Gastroesophageal sphincter (tissue), 4 donors: Measurements from ENCODE around the gene GPR55. TPM values are rescaled to one million over a fixed set of nuclear protein-coding genes. Genes with fewer than 3 reads are reported as not detected.
"Not testable (repeated sequence)": the region's sequence is repeated elsewhere in the genome, so short reads cannot be mapped to it uniquely, and the experiment has no call there.

Source experiments
- ATAC-seq: fragments of 150-250 bp; one replicate; pipeline ENCODE4 v1.9.1; 2016; ENCODE audit warnings: mild to moderate bottlenecking, moderate library complexity
- H3K27ac ChIP-seq, 4 donors: fragments of 200-600 bp; sonication (generic) in 3 of 4; 1 replicate in 3 of 4; 2 replicates in 1 of 4; pipeline ENCODE4 v1.5.1; 2016 to 2019
- H3K27me3 ChIP-seq: fragments of 200-600 bp; sonication (generic); one replicate; pipeline ENCODE4 v1.5.1; 2019
- H3K36me3 ChIP-seq, 2 donors: fragments of 200-600 bp; sonication (generic); one replicate each; pipeline ENCODE4 v1.5.1; 2019; ENCODE audit warnings: control low read depth in 1 of 2
- H3K4me1 ChIP-seq, 3 donors: fragments of 200-600 bp; sonication (generic); 1 replicate in 2 of 3; 2 replicates in 1 of 3; pipeline ENCODE4 v1.5.1; 2016 to 2019; ENCODE audit warnings: control low read depth in 2 of 3
- H3K4me3 ChIP-seq, 2 donors: fragments of 200-600 bp; sonication (generic); one replicate each; pipeline ENCODE4 v1.5.1; 2019; ENCODE audit warnings: mild to moderate bottlenecking in 1 of 2, moderate library complexity in 1 of 2
- H3K9me3 ChIP-seq, 3 donors: fragments of 200-600 bp; sonication (generic); one replicate each; pipeline ENCODE4 v1.5.1; 2017 to 2019; ENCODE audit warnings: control low read depth in 2 of 3
- EP300 ChIP-seq: sonication (generic); formaldehyde crosslinking; IDR thresholded peaks from one replicate; pipeline ENCODE4 v1.6.1; 2017; ENCODE audit warnings: antibody characterized with exemption, mild to moderate bottlenecking
- POLR2A ChIP-seq, 2 donors: fragments of 450-650 bp; IDR thresholded peaks; one replicate each; pipeline ENCODE4 v1.6.1; 2017; ENCODE audit warnings: antibody characterized with exemption in 2 of 2, mild to moderate bottlenecking in 2 of 2, moderate library complexity in 1 of 2
- POLR2AphosphoS5 ChIP-seq: sonication (generic); formaldehyde crosslinking; IDR thresholded peaks from one replicate; pipeline ENCODE4 v1.6.1; 2017; ENCODE audit warnings: antibody characterized with exemption
- WGBS, 2 donors: methylation state at CpG; one replicate each; pipeline ENCODE4 v1.1.5; 2018; ENCODE audit warnings: low coverage in 1 of 2; 5-methylcytosine and 5-hydroxymethylcytosine counted together
- total RNA-seq, 4 donors: library from RNA; depleted of rRNA; stranded (reverse); fragments of >200 nt; gene quantifications; one replicate each; pipeline ENCODE4 v1.1.0, GENCODE V29; 2016
- TF ChIP-seq, protein P1 (sequence below), 4 experiments: fragments of 200-600 bp in 2 of 4; fragments of 450-650 bp in 2 of 4; sonication (generic) in 1 of 4; IDR thresholded peaks; one replicate each; pipeline ENCODE4 v1.5.1; 2017 to 2019; ENCODE audit warnings: antibody characterized with exemption in 4 of 4, mild to moderate bottlenecking in 2 of 4, moderate library complexity in 2 of 4

GPR55 gene
- total RNA-seq, 4 donors from 2014 or later: 0.08 to 0.12 TPM; not detected in 2

DNA sequence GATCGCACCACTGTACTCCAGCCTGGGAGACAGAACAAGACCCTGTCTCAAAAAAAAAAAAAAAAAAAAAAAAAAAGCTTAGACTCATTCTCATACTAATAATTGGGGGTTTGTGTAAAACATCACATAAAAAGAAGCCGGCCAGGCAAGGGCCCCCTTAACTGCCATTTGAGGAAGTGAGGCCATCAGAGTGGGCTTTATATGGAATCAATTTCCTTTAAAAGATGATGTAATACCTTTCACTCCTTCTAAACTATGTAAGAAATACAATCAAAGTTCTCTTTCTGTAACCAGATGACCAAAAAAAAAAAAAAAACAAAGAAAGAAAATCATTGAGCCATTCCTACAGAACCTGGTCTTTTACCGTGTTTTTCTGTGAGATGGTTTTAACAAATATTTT, 13.1 kb upstream of the GPR55 start:
- Histone ChIP-seq H3K4me3 (no peak overlapping the region), H3K27me3 (peaks cover 33% of the 10 kb centered on the region), H3K4me1 (peaks cover 0 to 4% (median 4%) of the 10 kb centered on the region in 3 donors), H3K27ac (no peak overlapping the region), H3K36me3 (no peaks in the 10 kb centered on the region), H3K9me3 (peaks cover 0 to 24% (median 0%) of the 10 kb centered on the region in 3 donors)
- TF ChIP-seq, protein P1, sequence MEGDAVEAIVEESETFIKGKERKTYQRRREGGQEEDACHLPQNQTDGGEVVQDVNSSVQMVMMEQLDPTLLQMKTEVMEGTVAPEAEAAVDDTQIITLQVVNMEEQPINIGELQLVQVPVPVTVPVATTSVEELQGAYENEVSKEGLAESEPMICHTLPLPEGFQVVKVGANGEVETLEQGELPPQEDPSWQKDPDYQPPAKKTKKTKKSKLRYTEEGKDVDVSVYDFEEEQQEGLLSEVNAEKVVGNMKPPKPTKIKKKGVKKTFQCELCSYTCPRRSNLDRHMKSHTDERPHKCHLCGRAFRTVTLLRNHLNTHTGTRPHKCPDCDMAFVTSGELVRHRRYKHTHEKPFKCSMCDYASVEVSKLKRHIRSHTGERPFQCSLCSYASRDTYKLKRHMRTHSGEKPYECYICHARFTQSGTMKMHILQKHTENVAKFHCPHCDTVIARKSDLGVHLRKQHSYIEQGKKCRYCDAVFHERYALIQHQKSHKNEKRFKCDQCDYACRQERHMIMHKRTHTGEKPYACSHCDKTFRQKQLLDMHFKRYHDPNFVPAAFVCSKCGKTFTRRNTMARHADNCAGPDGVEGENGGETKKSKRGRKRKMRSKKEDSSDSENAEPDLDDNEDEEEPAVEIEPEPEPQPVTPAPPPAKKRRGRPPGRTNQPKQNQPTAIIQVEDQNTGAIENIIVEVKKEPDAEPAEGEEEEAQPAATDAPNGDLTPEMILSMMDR (IDR thresholded peaks at IDR 0.05): no peak
- TF ChIP-seq POLR2A (IDR thresholded peaks at IDR 0.05): no peak
- TF ChIP-seq EP300: no peak
- no peak for TF ChIP-seq POLR2AphosphoS5
- WGBS, 2 donors: 70 to 92% methylated on average over 2 to 3 of the region's 3 CpGs
- no peak for ATAC-seq

DNA sequence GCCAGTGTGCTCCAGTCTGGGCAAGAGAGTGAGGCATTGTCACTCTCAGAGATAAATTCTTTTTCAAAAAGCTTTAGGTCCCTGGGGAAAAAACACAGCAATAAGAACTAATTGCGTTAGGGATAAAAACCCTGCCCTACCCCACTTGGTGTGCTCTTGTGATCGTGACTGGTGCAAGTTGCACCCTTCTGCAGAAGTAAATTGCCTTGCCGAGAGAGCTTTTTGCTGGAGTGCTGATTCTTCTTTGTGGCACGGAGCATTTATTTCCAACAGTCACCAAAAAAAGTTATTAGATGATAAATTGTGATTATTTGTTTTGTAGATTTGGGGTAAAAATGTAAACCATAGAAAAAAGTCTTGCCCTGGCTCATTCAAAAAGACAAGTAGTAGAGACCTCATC, 12.3 kb upstream of the GPR55 start:
- Histone ChIP-seq H3K27ac (no peak overlapping the region), H3K27me3 (peaks cover 34% of the 10 kb centered on the region), H3K36me3 (no peaks in the 10 kb centered on the region), H3K9me3 (peaks cover 0 to 24% (median 0%) of the 10 kb centered on the region in 3 donors), H3K4me1 (peaks cover 0 to 12% (median 10%) of the 10 kb centered on the region in 3 donors), H3K4me3 (no peak overlapping the region)
- TF ChIP-seq POLR2A (IDR thresholded peaks at IDR 0.05): no peak
- TF ChIP-seq EP300: no peak
- 92 to 98% methylated on average over 4 of the region's 4 CpGs for WGBS, 2 donors
- ATAC-seq: no peak

DNA sequence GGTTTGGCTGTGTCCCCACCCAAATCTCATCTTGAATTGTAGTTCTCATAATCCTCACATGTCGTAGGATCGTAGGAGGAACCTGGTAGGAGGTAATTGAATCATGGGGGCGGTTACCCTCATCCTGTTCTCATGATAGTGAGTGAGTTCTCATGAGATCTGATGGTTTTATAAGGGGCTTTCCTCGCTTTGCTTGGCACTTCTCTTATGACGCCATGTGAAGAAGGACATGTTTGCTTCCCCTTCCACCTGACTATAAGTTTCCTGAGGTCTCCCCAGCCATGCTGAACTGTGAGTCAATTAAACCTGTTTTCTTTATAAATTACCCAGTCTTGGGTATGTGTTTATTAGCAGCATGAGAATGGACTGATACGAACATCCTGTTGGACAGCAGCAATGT, 11.2 kb upstream of the GPR55 start:
- peaks cover 0 to 24% (median 0%) of the 10 kb centered on the region in 3 donors for H3K9me3 ChIP-seq
- peaks cover 39% of the 10 kb centered on the region for H3K27me3 ChIP-seq
- not testable (repeated sequence) for H3K4me3 ChIP-seq, H3K27ac ChIP-seq, ATAC-seq, H3K36me3 ChIP-seq
- 74 to 93% methylated on average over 6 of the region's 6 CpGs for WGBS, 2 donors
- H3K4me1 ChIP-seq: peaks cover 0 to 18% (median 10%) of the 10 kb centered on the region in 3 donors

DNA sequence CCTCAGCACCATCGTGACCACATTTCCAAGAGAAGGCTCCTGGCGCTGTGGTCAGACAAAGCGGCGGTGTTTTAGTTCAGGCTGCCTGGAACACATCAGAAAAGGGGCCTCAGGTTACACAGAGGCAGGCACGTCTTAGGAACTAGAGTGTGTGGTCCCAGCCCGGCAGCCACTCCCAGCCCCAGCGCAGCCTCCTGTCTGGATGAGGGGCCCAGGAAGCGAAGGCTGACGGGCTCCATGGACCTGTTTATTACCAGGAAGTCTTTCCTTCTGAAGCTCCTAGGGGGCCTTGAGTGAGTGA, 10.0 kb upstream of the GPR55 start:
- 87% methylated on average over 6 of the region's 9 CpGs; no CpG with 5 or more reads in 1 of the 2 donors for WGBS, 2 donors
- Histone ChIP-seq H3K4me3 (no peak overlapping the region), H3K4me1 (peaks cover 0 to 18% (median 10%) of the 10 kb centered on the region in 3 donors), H3K27me3 (peaks cover 41% of the 10 kb centered on the region), H3K36me3 (no peaks in the 10 kb centered on the region), H3K9me3 (peaks cover 0 to 24% (median 0%) of the 10 kb centered on the region in 3 donors), H3K27ac (no peak overlapping the region)
- no peak for TF ChIP-seq EP300
- TF ChIP-seq, protein P1 (IDR thresholded peaks at IDR 0.05): no peak
- no peak for TF ChIP-seq POLR2AphosphoS5
- no peak for TF ChIP-seq POLR2A (IDR thresholded peaks at IDR 0.05)
- no peak for ATAC-seq

DNA sequence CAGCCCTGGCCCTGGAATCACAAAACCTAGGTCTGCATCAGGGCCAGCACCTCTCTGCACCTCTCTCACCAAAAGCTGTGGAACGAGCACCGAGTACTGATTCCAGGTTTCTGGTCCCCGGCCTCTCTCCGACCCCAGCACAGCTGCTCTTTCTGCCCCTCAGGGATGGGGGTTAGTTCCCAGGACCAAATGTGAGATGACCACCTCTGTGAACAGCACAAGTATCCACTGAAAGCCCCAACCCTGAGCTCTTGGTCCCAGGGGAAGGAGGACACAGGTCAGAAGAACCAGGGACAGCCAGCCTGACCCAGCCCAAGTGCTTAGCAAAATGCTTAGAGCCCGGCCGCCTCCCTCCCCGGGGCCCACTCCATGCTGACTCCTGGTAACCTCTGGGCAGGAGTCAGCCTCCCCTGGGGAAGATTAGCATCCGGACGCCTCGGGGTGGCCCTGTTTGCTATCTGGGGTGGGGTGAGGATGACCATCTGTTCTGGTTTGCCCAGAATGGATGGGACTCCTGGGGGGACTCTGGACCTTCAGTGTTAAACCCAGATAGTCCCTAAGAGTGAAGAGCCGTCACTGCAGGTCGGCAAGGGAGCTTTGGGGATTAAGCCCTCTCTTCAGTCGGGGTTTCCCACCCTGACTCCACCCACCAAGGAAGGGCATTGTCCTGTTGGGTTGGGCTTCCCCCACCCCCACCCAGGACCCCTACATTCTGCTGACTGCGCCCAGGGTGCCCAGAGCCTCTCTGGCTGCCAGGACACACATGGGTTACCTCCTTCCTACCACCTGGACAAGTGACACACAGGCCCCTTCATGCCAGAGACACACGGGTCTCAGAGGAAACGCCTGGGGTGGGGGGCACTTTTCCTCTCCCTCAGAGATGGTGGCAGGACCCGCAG, 9.4 kb upstream of the GPR55 start:
- Histone ChIP-seq H3K27me3 (peaks cover 35% of the 10 kb centered on the region), H3K4me3 (no peak overlapping the region), H3K9me3 (peaks cover 0 to 24% (median 0%) of the 10 kb centered on the region in 3 donors), H3K36me3 (no peaks in the 10 kb centered on the region), H3K4me1 (peaks cover 0 to 18% (median 10%) of the 10 kb centered on the region in 3 donors), H3K27ac (no peak overlapping the region)
- 91 to 94% methylated on average over 4 to 5 of the region's 17 CpGs for WGBS, 2 donors
- ATAC-seq: no peak
- TF ChIP-seq, protein P1 (IDR thresholded peaks at IDR 0.05): no peak
- TF ChIP-seq POLR2A (IDR thresholded peaks at IDR 0.05): no peak
- no peak for TF ChIP-seq EP300
- no peak for TF ChIP-seq POLR2AphosphoS5
